Right ventricle myocardium inferior (tissue), 1 donor: ENCODE measurements around the gene DPP9. TPM values are rescaled to one million over a fixed set of nuclear protein-coding genes. Genes with fewer than 3 reads are reported as not detected.
"Not testable (repeated sequence)": the region's sequence is repeated elsewhere in the genome, so short reads cannot be mapped to it uniquely, and the experiment has no call there.

Experiments
- ATAC-seq: fragments of 200-7000 bp; cut with Tn5 transposase; one replicate; pipeline ENCODE4 v1.9.1; 2020; ENCODE audit warnings: mild to moderate bottlenecking, moderate library complexity
- DNase-seq: peaks from one replicate; pipeline ENCODE4 v3.0.0; 2021; ENCODE audit errors: missing footprints
- intact Hi-C: fragments of 100-400 bp; cut with DNase I; formaldehyde crosslinking; loops from one replicate; pipeline ENCODE4 v1.11.0; 2022
- total RNA-seq: library from RNA; stranded (reverse); fragmentation: NEBNext Ultra II Directional; extraction: Animal tissue kit (Norgen Biotek cat#: 25700); gene quantifications from one replicate; pipeline ENCODE4 v1.2.1, GENCODE V29; 2021
- donor health status: DM: no; HTN: yes; CAD: no; lungs with severe emphysema.

DPP9 gene
- total RNA-seq, 1 donor from 2014 or later, result 52.7 TPM

DNA sequence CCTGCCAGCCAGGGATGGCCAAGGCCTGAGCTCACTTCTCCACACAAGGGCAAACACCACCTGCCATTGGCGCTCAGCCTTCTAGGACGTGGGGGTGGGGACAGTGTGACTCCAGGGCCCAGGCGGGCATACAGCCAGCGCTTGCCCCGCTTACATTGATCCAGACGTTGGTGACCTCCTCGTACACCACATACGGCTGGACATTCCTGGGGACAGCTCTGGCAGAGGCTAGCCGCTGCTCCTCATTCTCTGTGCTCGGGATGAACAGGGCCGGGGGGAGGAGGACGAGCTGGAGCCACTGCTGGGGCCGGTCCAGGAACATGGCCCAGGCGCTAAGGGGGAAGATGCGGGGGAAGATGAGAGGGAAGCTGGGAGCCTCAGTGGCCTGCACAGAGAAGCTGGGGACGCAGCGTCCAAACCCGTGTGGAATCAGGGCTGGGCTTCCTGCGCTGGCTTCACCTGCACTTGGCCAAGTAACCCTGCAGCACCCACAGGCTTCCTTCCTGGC lies 28.4 kb downstream of the DPP9 start:
- intact Hi-C loops, result no loop called here
- ATAC-seq (no peak), DNase-seq (no peak)

DNA sequence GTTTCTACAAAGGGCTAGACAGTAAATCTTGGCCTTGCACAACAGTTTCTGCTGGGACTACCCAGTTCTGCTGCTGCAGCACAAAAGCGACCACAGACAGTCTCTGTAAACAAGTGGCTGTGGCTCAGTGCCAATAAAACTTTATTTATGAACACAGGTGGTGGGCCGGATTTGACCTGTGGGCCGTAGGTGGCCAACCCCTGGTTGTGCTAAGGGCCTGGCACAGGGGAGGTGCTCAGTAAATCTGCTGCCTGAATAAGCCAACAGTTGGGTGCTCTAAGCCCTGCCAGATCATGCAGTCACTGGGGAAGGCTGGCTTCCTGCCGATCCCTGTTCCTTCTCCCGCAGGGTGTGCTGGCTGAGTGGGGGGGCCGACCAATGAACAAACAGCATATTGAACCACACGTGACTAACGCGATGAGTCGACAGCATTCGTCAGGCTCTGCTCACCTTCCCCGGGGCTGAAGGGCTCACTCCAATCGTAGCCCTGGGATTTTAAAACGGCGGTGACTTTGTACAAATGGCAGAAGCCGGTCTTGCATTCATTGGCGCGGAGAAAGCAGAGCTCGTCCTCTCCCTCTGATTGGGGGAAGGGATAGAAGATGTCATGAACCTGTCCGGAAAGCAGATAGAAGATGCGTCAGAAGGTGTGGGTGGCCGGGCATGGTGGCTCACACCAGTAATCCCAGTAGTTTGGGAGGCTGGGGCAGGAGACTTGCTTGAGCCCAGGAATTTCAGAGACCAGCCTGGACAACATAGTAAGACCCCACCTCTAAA lies 29.2 kb downstream of the DPP9 start:
- intact Hi-C loops, result no loop called here
- peak; percentile 49 for ATAC-seq
- no peak for DNase-seq

DNA sequence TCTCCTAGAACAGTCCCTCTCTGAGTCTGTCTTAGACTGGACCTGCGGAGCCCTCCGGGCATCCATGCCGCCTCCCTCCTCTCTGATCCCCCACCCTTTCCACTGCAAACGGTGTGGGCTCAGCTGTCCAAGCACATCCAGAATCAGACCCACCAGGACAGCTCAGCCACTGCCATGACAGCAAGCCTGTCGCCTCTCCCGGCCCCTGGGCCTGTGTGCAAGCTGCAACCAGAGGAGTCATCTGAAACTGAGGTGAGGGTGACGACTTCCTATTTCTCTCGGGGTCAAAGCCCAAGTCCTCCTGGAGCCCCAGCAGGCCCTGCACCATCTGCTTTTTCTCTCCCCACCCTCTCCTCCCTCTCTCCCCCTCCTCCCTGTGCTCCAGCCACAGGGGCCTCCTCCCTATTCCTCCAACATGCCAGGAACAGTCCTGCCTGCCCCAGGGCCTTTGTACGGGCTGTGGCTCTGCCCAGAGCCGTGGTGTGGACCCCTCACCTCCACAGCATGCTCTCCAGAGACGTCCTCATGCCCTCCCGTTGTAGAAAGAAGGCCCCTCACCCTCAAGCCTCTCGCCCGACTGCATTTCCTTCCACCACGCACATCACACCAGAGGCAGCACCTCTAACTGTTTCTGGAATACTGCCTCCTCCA lies 30.0 kb downstream of the DPP9 start:
- ATAC-seq (no peak), DNase-seq (no peak)
- intact Hi-C loops, result no loop called here

DNA sequence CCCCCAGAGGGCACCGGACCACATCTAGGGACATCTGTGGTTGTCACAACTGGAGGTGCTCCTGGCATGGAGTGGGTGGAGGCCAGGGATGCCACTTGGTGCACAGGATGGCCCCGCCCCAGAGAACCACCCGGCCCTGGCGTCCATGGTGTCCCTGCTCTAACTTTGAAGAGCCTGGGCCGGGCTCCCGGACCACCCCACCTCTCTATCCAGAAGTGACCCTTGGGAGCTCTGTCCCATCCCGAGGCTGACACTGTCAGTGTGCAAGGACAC lies 30.6 kb downstream of the DPP9 start:
- ATAC-seq (no peak), DNase-seq (no peak)
- intact Hi-C loops, result no loop called here

DNA sequence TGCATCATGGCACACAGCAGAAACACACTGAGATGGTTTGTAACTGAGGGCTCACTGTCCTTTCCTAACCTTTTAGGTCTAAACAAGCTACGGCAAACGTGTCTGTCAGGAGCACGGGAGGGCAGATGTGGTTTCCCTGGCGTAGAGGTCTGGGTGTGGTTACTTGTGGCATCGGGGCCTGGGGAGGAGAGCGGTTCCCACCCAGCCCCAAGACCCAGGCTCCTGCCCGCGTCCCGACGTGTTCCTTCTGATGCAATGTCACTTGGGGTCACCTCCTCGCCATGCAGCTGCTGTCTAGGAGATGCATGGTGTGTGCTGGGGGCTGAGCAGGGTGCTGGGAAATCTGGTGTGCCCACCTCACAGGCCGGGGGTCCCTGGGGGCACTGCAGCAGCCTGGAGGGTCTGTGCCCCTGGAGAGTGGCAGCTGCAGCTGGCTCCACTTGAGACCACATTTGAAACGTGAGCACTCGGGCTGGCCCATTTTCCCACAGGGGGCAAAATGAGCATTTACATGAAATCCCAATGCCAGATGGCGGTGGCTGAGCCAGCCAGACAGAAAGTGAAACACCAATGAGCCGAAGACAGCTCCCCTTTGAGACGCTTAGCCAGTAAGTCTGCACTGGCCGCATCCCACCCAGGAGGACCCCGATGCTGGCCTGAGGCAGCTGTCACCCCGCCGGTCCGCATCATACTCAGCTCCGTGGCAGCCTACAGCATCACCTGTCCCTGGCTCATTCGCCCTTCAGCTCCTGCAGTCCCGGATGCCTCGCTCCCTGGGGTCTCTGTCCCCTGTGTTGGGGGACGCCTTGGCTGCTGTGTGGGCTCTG lies 31.2 kb downstream of the DPP9 start:
- intact Hi-C loops, result no loop called here
- no peak for ATAC-seq

DNA sequence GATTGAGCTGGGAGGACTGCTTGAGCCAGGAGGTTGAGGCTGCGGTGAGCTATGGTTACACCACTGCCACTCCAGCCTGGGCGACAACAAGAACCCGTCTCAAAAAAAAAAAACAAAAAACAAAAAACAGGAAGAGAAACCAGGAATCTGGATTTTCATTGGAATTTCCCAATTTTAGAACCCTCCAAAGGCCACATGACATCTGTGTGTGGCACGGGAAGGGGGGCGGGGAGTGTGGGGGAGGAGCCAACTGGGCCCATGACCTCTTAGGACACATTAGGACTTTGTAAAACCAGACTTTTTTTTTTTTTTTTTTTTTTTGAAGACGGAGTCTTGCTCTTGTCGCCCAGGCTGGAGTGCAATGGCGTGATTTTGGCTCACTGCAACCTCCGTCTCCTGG lies 32.3 kb downstream of the DPP9 start:
- ATAC-seq, result no peak
- no peak for DNase-seq
- intact Hi-C loops, result no loop called here

More for the DNA sequence above, 31.2 kb downstream of the DPP9 start:
- no peak for DNase-seq

DNA sequence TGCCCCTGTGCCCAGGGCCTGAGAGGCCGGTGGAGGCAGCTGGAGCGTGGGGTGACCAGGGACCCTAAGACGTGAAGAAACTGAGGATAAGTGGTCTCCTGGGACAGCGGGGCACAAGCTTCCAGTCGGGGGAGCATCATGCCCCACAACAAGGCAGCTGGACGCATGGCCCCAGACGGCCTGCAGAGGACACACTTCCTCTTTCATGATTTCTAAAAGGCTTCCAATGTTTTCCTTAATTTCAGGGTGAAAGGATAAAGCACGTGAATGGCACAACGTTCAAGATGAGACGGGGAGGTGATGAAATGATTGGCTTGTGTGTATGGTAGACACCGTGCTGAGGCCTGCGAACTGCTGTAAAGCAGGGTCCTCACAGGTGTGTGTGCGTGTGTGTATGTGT lies 33.3 kb downstream of the DPP9 start:
- DNase-seq, result peak; percentile 63
- intact Hi-C loops, result no loop called here

DNA sequence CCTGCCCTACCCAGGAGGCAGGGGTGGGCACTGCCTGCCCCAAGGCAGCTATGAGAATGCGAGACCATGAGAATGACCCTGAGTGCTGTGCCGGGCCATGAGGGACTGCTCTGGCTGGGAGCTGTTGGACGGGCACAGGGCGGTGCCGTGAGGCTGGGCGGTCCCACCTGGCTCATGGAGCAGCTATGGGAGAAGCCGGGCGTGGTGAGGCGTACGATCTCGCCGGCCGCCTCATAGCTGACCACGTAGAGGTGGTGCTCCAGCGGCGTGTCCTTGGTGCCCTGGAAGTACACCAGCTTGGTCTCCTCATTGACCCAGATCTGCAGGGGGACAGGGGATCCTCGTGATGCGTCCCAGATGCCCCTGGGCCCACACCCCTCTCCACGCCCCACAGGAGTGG lies 34.2 kb downstream of the DPP9 start:
- intact Hi-C loops, result no loop called here
- ATAC-seq, result no peak
- peak; percentile 65 for DNase-seq

More for the DNA sequence above, 33.3 kb downstream of the DPP9 start:
- ATAC-seq, result no peak

DNA sequence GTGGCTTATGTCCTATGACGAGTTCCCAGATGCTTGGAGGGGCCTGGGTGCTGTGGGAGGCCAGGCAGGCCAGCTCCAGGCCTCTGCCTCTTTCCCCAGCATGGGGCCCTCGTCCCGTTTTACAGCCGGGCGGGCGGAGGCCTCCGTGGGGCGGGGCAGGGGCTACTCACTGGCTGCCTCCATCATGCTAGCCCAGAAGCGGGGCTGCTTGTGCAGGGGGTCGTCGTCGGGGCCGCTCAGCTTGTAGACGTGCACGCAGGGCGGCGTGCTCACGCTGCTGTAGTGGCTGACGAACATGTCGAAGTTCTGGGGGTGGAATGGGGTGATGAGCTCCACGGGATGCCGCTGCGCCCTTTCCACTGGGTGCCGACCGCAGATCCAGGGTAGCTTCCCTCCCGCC lies 35.1 kb downstream of the DPP9 start:
- ATAC-seq, result no peak
- DNase-seq, result peak; percentile 53

DNA sequence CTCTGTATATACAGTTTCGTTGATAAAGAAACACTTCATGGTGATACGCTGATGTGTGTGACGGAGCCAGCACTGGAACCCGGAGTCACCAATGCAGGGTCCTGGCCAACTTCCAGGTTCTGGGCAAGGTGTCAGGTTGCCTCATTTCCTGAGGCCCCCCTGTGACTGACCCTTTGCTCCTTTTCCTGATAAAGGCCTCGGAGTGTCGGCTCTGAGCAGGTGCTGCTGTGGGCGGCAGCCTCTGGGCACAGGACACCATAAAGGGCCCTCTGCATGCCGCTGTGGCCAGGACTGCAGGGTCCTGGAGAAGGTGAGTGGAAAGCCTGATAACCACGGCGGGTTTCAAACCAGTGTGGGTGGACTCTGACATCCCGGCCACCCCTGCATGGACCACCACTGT lies 36.2 kb downstream of the DPP9 start:
- intact Hi-C loops, result no loop called here
- DNase-seq, result peak; percentile 51
- ATAC-seq, result no peak

More for the DNA sequence above, 35.1 kb downstream of the DPP9 start:
- intact Hi-C loops, result no loop called here

DNA sequence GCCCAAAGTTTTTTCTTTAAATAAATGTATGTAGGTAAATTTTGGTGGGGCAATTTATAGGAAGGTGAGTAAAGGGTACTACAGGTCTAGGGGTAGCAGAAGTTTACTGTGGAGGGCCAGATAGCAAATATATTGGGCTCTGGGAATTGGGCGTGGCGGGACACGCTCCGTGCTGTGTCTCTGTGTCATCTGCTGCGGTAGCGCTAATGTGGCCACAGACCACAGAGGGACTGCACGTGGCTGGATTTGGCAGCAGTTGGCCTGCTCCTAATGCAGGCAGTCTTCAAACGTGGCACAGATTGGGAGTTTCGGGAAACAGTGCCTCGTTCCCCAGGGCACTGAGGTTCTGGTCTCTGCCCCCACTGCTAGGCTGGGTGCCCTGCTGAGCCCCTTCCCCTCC lies 36.9 kb downstream of the DPP9 start:
- intact Hi-C loops, result no loop called here
- DNase-seq (peak; percentile 2), ATAC-seq (no peak)

DNA sequence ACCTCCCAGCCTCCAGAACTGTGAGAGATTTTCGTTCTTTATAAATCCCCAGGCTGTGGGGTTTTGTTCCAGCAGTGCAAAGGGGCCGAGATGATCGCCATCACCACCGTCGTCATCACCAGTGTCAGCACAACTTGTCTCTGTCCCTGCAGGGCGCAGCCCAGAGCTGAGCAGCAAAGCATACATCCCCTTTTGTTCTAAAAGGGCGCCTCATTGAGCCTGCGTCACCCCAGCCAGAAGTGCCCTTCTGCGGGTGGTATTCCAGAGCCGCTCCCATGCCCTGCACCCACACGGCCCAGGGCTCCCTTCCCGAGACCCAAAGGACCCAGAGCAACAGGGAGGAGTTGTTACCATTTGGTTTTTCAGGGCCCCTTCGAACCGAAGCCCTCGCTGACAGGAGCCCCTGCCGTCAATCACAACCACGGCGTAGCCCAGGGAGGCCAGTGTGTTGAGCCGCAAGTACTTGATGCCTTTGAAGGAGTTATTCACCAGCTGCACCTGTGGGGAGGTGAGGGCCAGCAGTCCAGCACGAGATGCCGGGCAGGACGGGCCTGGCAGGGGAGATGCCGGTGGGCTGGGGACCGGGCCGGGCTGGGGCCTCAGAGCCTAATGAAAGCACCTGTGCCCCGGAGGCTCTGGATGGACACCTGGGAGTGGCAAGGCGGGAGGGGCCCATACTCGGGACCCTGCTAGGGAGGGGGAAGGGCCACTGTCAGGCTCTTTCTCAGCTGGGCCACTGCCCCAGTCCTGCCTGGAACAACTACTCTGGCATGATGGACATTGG lies 39.1 kb downstream of the DPP9 start:
- ATAC-seq, result no peak
- intact Hi-C loops, result no loop called here
- peak; percentile 60 for DNase-seq

DNA sequence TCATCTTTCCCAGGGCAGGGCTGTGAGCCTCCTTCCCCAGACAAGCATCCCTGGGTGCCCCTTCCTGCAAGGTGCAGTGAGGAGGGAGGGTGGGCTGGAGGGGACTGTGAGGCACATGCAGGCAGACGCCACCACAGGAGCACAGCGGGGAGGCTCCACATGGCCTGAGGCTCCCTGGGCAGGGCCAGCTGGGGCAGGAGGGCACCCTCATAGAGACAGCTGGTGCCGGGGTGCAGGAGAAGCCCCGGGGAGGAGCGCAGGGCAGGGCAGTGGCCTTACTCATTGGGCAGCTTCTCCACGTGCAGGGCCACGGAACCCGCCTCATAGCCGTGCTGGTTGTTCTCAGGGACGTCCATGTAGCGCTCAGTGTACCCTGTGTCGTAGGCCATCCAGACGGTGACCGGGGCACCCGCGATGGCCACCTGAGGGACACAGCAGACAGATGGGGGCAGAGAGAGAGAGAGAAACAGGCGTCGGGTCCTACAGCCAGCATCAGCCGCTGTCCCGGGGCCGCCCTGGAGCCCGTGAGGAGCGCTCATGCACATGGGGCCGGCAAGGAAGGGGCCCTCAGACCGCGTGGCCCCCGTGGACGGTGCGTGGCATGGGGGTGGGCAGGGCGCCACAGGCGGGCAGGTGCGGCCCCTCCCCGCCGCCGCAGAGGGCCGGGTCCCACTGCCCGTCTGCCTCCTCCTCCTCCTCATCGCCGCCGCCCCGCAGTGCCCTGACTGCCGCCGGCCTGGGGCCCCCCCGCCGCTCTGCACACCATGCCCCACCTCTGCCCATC lies 41.0 kb downstream of the DPP9 start:
- DNase-seq (peak; percentile 58), ATAC-seq (no peak)
- intact Hi-C loops, result no loop called here

DNA sequence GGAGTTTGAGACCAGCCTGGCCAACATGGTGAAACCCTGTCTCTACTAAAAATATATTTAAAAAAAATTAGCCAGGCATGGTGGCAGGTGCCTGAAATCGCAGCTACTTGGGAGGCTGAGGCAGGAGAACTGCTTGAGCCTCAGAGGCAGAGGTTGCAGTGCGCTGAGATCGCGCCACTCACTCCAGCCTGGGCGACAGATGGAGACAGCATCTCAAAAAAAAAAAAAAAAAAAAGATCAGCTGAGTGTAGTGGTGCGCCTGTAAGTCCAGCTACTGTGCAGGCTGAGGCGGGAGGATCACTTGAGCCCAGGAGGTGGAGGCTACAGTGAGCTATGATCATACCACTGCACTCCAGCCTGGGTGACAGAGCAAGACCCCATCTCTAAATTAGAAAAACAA lies 43.6 kb downstream of the DPP9 start:
- ATAC-seq, intact Hi-C loops: not testable (repeated sequence)
- peak; percentile 1 for DNase-seq

DNA sequence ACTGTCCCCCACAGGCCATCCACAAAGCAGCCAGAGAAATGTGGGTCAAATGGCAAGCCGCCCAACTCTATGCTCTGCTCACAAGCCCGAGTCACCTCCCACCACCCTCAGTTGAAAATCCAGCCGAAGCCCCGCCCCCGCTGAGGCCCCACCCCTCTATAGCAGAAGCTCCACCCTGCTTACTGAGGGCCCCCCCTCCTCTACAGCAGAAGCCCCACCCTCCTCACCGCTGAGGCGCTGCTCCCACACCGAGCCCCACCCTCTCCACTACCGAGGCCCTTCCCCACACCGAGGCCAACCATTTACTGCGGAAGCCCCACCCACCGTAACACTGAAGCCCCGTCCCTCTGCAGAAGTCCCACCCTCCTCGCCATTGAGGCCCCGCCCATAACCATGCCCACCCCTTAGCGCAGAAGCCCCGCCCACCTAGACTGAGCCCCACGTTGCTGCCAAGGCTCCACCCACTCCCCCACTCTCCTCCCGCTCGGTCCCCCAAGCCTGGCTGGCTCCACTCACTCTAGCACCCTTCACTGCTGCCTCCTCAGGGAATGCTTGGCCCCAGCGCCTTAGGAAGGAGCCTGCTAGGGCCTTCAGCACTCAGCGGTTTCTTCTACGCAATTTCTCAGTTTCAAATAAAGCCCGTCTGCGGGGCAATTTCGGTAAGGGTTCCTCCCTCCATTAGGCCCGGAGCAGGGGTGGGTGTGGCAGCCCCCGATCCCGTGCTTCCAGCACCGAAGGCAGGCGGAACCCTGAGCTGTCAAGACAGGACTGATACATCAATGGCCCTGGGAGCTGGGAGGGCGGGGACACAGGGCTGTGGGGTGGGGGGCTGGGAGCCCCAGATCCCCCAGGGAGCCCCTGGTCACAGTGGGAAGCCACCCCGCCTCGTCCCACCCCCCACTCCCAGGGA lies 44.5 kb downstream of the DPP9 start:
- intact Hi-C loops, result no loop called here
- DNase-seq (peak; percentile 55), ATAC-seq (no peak)

DNA sequence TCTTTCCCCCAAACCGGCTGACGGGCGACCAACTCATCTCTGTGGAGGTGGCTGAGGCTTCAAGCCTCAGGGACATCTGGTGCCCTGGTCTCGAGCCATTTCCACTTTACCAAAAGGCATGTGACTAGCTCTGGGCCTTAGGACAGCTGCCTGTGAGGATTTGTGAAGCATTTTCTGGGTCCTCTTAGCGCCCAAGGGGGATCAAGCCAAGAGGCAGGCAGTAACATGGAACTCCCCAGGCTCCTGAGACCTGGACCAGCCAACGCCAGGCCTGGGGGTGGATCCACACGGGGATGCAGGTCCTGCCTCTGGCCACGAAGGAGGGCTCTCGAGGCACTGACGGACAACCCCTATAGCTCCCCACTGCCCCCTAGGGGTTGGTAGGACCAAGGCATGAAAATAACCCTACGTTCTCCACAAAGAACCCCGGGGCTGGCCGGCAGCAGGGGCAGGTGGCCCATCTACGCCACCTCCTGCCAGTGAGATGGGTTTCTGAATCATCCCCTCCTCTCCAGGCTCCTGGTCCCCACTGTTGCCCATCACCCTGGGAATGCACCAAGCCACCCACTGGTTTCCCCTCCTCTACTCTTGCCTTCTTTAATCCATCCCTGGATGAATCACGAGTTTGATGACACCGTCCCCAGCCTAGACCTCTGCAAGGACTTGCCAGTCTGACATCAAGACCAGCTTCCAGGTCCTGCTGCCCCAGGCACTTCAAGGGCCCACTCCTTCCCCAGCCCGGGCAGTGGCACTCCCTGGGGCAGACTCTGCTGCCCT lies 46.5 kb downstream of the DPP9 start:
- peak; percentile 53 for ATAC-seq
- peak; percentile 49 for DNase-seq
- intact Hi-C loops, result no loop called here
